ENCODE results near the gene RTTN.

DNA sequence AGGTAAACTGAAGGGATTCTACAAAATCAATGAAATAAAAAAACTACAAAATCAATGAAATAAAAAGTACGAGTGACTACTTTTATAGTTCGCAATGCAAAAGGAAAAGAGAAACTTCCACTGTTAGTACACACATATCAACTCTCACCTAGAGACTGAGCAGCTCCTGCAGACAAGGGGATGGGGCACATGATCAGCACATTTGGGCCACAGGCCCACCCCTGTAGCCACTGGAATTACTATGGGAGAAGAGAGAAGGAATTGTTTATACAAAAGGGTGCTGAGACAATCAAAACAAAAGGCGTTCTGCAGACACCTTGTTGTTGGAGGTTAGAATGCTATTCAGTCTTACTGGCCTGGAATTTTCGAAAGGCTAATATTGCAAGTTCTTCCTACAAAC is 223.1 kb downstream of the RTTN start:
- TF ChIP-seq REST (IDR thresholded peaks at IDR 0.05; ENCODE audit: insufficient read depth in 1 of 2, low read depth in 2 of 2, low read length in 1 of 2), result no peak
- no peak for TF ChIP-seq CTCF (IDR thresholded peaks at IDR 0.05)
- no peak for TF ChIP-seq TCF7L2 (IDR thresholded peaks at IDR 0.05; ENCODE audit: low read depth, low read length)
